GM23248 (cell line): ENCODE results near the gene TUFM. TPM values are rescaled to one million over a fixed set of nuclear protein-coding genes. Genes with fewer than 3 reads are reported as not detected.

ENCODE experiments used
- DNase-seq: peaks from one replicate; pipeline ENCODE4 v3.0.0-alpha.2; 2015
- H2AFZ ChIP-seq: fragments of 200-600 bp; sonication (generic); 2 replicates; pipeline ENCODE4 v1.6.1; 2016; ENCODE audit warnings: antibody characterized with exemption
- H3F3A ChIP-seq: fragments of 200-600 bp; sonication (generic); 2 replicates; pipeline ENCODE4 v1.6.1; 2016; ENCODE audit warnings: mild to moderate bottlenecking, antibody characterized with exemption, mixed run types; ENCODE audit not compliant: insufficient read depth
- H3K27ac ChIP-seq: fragments of 200-600 bp; sonication (generic); 2 replicates; pipeline ENCODE4 v1.5.1; 2016; ENCODE audit warnings: mild to moderate bottlenecking
- H3K27me3 ChIP-seq: fragments of 200-600 bp; sonication (generic); replicated peaks from 2 replicates; pipeline ENCODE4 v1.6.1; 2016; ENCODE audit warnings: mild to moderate bottlenecking; ENCODE audit not compliant: insufficient read depth
- H3K36me3 ChIP-seq: fragments of 200-600 bp; sonication (generic); 2 replicates; pipeline ENCODE4 v1.6.1; 2016; ENCODE audit warnings: low read depth, mild to moderate bottlenecking
- H3K4me1 ChIP-seq: fragments of 200-600 bp; sonication (generic); 2 replicates; pipeline ENCODE4 v1.6.1; 2016; ENCODE audit warnings: mild to moderate bottlenecking; ENCODE audit not compliant: insufficient read depth
- H3K4me2 ChIP-seq: fragments of 200-600 bp; sonication (generic); one replicate; pipeline ENCODE4 v1.6.1; 2016; ENCODE audit warnings: mild to moderate bottlenecking; ENCODE audit not compliant: unreplicated experiment
- H3K4me3 ChIP-seq: fragments of 200-600 bp; sonication (generic); 2 replicates; pipeline ENCODE4 v1.5.1; 2016; ENCODE audit warnings: mild to moderate bottlenecking
- H3K79me2 ChIP-seq: fragments of 200-600 bp; sonication (generic); 2 replicates; pipeline ENCODE4 v1.6.1; 2016; ENCODE audit warnings: mild to moderate bottlenecking; ENCODE audit not compliant: insufficient read depth
- H3K9ac ChIP-seq: fragments of 200-600 bp; sonication (generic); 2 replicates; pipeline ENCODE4 v1.6.1; 2016; ENCODE audit warnings: mild to moderate bottlenecking
- H3K9me2 ChIP-seq: fragments of 200-600 bp; sonication (generic); 2 replicates; pipeline ENCODE4 v1.6.1; 2016; ENCODE audit warnings: mixed run types, mild to moderate bottlenecking, moderate library complexity; ENCODE audit not compliant: insufficient read depth
- H3K9me3 ChIP-seq: fragments of 200-600 bp; sonication (generic); one replicate; pipeline ENCODE4 v1.6.1; 2017; ENCODE audit warnings: low read depth
- H4K20me1 ChIP-seq: fragments of 200-600 bp; sonication (generic); 2 replicates; pipeline ENCODE4 v1.6.0; 2016; ENCODE audit not compliant: insufficient read depth
- EZH2 ChIP-seq: fragments of 200-600 bp; sonication (generic); IDR thresholded peaks from 2 replicates; pipeline ENCODE4 v1.6.1; 2018; ENCODE audit warnings: antibody characterized with exemption, mild to moderate bottlenecking; ENCODE audit not compliant: insufficient read depth, poor library complexity, severe bottlenecking
- EZH2phosphoT487 ChIP-seq: fragments of 200-600 bp; sonication (generic); IDR thresholded peaks from 2 replicates; pipeline ENCODE4 v1.6.1; 2018; ENCODE audit warnings: antibody characterized with exemption, moderate library complexity, mild to moderate bottlenecking, low read depth; ENCODE audit not compliant: insufficient read depth
- WGBS, 2 experiments: methylation state at CpG; one replicate each; pipeline ENCODE4 v1.1.6; 2015 to 2017; ENCODE audit warnings: low lambda C conversion rate in 2 of 2, low coverage in 1 of 2; ENCODE audit errors: missing lambda C conversion rate in 2 of 2; 5-methylcytosine and 5-hydroxymethylcytosine counted together
- in situ Hi-C: fragments of 300-500 bp; cut with MboI; formaldehyde crosslinking; loops from 2 replicates; pipeline ENCODE4 v1.15.0; 2020
- polyA plus RNA-seq: library from polyadenylated mRNA; unstranded; fragments of >200 nt; fragmentation: Nextera tagmentation; extraction: Ambion mirVana; gene quantifications from 2 replicates; pipeline ENCODE4 v1.2.1, GENCODE V29; 2016
- total RNA-seq: library from RNA; depleted of rRNA; stranded (reverse); fragments of >200 nt; shearing (Covaris generic); gene quantifications from 2 replicates; pipeline ENCODE4 v1.2.3, GENCODE V29; 2014

Gene TUFM
- total and polyA plus RNA-seq, 2 experiments from 2014 or later = 95.2 to 141 TPM

- Histone ChIP-seq H3K9ac (no peak overlapping the region), H3K27me3 (no peaks in the 10 kb centered on the region), H3K9me2 (no peaks in the 10 kb centered on the region), H3K4me1 (no peaks in the 10 kb centered on the region), H3K79me2 (peaks cover 30% of the 10 kb centered on the region), H3K4me3 (no peak overlapping the region), H2AFZ (no peak overlapping the region), H3K36me3 (peaks cover 61% of the 10 kb centered on the region), H3F3A (peaks cover 29% of the 10 kb centered on the region), H3K27ac (no peak overlapping the region), H3K4me2 (no peak overlapping the region), H4K20me1 (no peaks in the 10 kb centered on the region), H3K9me3 (no peaks in the 10 kb centered on the region)
- no peak for TF ChIP-seq EZH2
- no peak for TF ChIP-seq EZH2phosphoT487
- in situ Hi-C loops = no loop called here
- 90 to 95% methylated on average over 16 to 25 of the region's 25 CpGs for WGBS, 2 experiments
- DNase-seq = no peak
Measured at GRCh38 chr16:28835864-28836760, 10.0 kb downstream of the TUFM start.

GRCh38 chr16:28834873-28835863 lies 11.0 kb downstream of the TUFM start:
- 95 to 96% methylated on average over 21 to 25 of the region's 25 CpGs for WGBS, 2 experiments

GRCh38 chr16:28834349-28834748 lies 11.8 kb downstream of the TUFM start:
- 94 to 95% methylated on average over 9 to 14 of the region's 14 CpGs for WGBS, 2 experiments
- H3K79me2 ChIP-seq = peaks cover 47% of the 10 kb centered on the region
- H4K20me1 ChIP-seq = no peaks in the 10 kb centered on the region
- no peak overlapping the region for H3K27ac ChIP-seq
- H3K36me3 ChIP-seq = peaks cover 77% of the 10 kb centered on the region
- H3K4me3 ChIP-seq = no peak overlapping the region
- no peaks in the 10 kb centered on the region for H3K27me3 ChIP-seq
- in situ Hi-C loops = no loop called here
- H3K4me2 ChIP-seq = no peak overlapping the region
- no peaks in the 10 kb centered on the region for H3K4me1 ChIP-seq
- peaks cover 21% of the 10 kb centered on the region for H3F3A ChIP-seq
- H3K9ac ChIP-seq = no peak overlapping the region
- H3K9me2 ChIP-seq = no peaks in the 10 kb centered on the region
- H2AFZ ChIP-seq = no peak overlapping the region
- H3K9me3 ChIP-seq = no peaks in the 10 kb centered on the region
- DNase-seq = no peak
- no peak for TF ChIP-seq EZH2phosphoT487
- no peak for TF ChIP-seq EZH2

More at GRCh38 chr16:28834873-28835863, 11.0 kb downstream of the TUFM start:
- H3K9me2 ChIP-seq = no peaks in the 10 kb centered on the region
- H3K27me3 ChIP-seq = no peaks in the 10 kb centered on the region
- H3K4me2 ChIP-seq = no peak overlapping the region
- in situ Hi-C loops = no loop called here
- DNase-seq = no peak
- H4K20me1 ChIP-seq = no peaks in the 10 kb centered on the region
- H3K79me2 ChIP-seq = peaks cover 39% of the 10 kb centered on the region
- H3K27ac ChIP-seq = no peak overlapping the region
- H3K9ac ChIP-seq = no peak overlapping the region
- H3F3A ChIP-seq = peaks cover 28% of the 10 kb centered on the region
- H3K4me3 ChIP-seq = no peak overlapping the region
- H2AFZ ChIP-seq = no peak overlapping the region
- no peaks in the 10 kb centered on the region for H3K9me3 ChIP-seq
- no peaks in the 10 kb centered on the region for H3K4me1 ChIP-seq
- TF ChIP-seq EZH2 = no peak
- H3K36me3 ChIP-seq = peaks cover 68% of the 10 kb centered on the region

- H3K4me1 ChIP-seq = peaks cover 11% of the 10 kb centered on the region
- H3K9me2 ChIP-seq = no peaks in the 10 kb centered on the region
- no peaks in the 10 kb centered on the region for H3K27me3 ChIP-seq
- no peak for DNase-seq
- H3K79me2 ChIP-seq = peaks cover 86% of the 10 kb centered on the region
- H3K36me3 ChIP-seq = peaks cover 85% of the 10 kb centered on the region
- WGBS, 2 experiments = 89 to 91% methylated on average over 12 to 13 of the region's 13 CpGs
- no peaks in the 10 kb centered on the region for H3K9me3 ChIP-seq
- H3K27ac ChIP-seq = no peak overlapping the region
- H4K20me1 ChIP-seq = 0 out of 2 replicates have a peak, but pooled peaks cover 2% of the 10 kb centered on the region
- H3F3A ChIP-seq = peaks cover 7% of the 10 kb centered on the region
- no peak overlapping the region for H3K9ac ChIP-seq
- in situ Hi-C loops = no loop called here
- H3K4me2 ChIP-seq = no peak overlapping the region
- H2AFZ ChIP-seq = no peak overlapping the region
- TF ChIP-seq EZH2 (no peak), EZH2phosphoT487 (no peak)
- no peak overlapping the region for H3K4me3 ChIP-seq
Measured at GRCh38 chr16:28830531-28830930, 15.6 kb downstream of the TUFM start.
